ENCODE measurements around the gene CHCHD1.
"Not testable (repeated sequence)": the region's sequence is repeated elsewhere in the genome, so short reads cannot be mapped to it uniquely, and the experiment has no call there.

Gene CHCHD1

DNA sequence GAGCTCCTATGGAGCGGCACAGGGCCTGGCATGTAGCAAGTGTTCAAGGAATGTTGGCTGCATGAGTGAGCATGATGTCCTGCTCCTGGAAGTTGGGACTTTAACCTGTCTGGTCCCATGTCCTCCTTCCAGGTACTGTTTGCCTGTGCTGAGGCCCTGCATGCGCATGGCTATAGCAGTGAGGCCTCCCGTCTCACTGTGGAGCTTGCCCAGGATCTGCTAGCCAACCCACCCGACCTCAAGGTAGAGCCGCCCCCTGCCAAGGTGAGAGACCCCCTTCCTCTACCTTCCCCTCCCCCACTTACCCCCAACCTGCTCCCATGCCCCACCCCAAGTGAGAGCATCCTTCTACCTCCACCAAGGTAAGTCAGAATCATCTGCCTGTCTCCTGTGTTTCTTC, 11.6 kb downstream of the CHCHD1 start:
- Histone ChIP-seq H3K27me3 (ENCODE audit: insufficient read depth, low read length, poor library complexity, severe bottlenecking) (no peaks in the 10 kb centered on the region), H3K9me3 (ENCODE audit: insufficient read depth, low read depth, low read length) (no peaks in the 10 kb centered on the region), H2AFZ (ENCODE audit: low read length) (no peak overlapping the region), H4K20me1 (ENCODE audit: insufficient read depth, low read length, poor library complexity, severe bottlenecking) (no peaks in the 10 kb centered on the region), H3K79me2 (ENCODE audit: insufficient read depth, low read length) (peaks cover 3% of the 10 kb centered on the region; the same call in 1 of the 2 replicates), H3K9ac (ENCODE audit: low read depth, low read length, poor library complexity, severe bottlenecking) (no peak overlapping the region), H3K36me3 (ENCODE audit: insufficient read depth, low read length) (peaks cover 80% of the 10 kb centered on the region; the same call in 1 of the 2 replicates), H3K4me3 (ENCODE audit: low read length, poor library complexity, severe bottlenecking) (no peak overlapping the region), H3F3A (ENCODE audit: low read depth) (no peaks in the 10 kb centered on the region), H3K4me1 (ENCODE audit: insufficient read depth, low read length, poor library complexity, severe bottlenecking) (peaks cover 2% of the 10 kb centered on the region), H3K9me2 (replicated peaks; ENCODE audit: low read depth, low read length) (no peaks in the 10 kb centered on the region), H3K4me2 (ENCODE audit: low read depth, low read length, poor library complexity, severe bottlenecking) (no peak overlapping the region)
- TF ChIP-seq EZH2phosphoT487 (IDR thresholded peaks at IDR 0.05; ENCODE audit: borderline replicate concordance): no peak
- TF ChIP-seq, protein P1, sequence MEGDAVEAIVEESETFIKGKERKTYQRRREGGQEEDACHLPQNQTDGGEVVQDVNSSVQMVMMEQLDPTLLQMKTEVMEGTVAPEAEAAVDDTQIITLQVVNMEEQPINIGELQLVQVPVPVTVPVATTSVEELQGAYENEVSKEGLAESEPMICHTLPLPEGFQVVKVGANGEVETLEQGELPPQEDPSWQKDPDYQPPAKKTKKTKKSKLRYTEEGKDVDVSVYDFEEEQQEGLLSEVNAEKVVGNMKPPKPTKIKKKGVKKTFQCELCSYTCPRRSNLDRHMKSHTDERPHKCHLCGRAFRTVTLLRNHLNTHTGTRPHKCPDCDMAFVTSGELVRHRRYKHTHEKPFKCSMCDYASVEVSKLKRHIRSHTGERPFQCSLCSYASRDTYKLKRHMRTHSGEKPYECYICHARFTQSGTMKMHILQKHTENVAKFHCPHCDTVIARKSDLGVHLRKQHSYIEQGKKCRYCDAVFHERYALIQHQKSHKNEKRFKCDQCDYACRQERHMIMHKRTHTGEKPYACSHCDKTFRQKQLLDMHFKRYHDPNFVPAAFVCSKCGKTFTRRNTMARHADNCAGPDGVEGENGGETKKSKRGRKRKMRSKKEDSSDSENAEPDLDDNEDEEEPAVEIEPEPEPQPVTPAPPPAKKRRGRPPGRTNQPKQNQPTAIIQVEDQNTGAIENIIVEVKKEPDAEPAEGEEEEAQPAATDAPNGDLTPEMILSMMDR (conservative IDR thresholded peaks at IDR 0.05; ENCODE audit: low read length): no peak

DNA sequence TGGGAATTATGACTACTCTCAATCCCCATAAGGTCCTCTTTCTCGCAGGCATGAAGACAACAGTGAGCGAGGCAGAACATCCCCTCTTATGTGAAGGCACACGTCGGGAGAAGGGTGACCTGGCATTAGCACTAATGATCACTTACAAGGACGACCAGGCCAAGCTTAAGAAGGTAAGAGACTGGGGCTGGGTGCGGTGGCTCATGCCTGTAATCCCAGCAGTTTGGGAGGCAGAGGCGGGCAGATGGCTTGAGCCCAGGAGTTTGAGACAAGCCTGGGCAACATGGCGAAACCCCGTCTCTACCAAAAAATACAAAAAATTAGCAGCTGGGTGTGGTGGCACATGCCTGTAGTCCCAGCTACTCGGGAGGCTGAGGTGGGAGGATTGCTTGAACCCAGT, 13.6 kb downstream of the CHCHD1 start:
- not testable (repeated sequence) for H3K27me3 ChIP-seq (ENCODE audit: insufficient read depth, low read length, poor library complexity, severe bottlenecking); H3K9ac ChIP-seq (ENCODE audit: low read depth, low read length, poor library complexity, severe bottlenecking); H4K20me1 ChIP-seq (ENCODE audit: insufficient read depth, low read length, poor library complexity, severe bottlenecking); H3K9me2 ChIP-seq (replicated peaks; ENCODE audit: low read depth, low read length); H3K4me2 ChIP-seq (ENCODE audit: low read depth, low read length, poor library complexity, severe bottlenecking); H2AFZ ChIP-seq (ENCODE audit: low read length); H3K79me2 ChIP-seq (ENCODE audit: insufficient read depth, low read length); H3K9me3 ChIP-seq (ENCODE audit: insufficient read depth, low read depth, low read length); H3F3A ChIP-seq (ENCODE audit: low read depth); H3K4me3 ChIP-seq (ENCODE audit: low read length, poor library complexity, severe bottlenecking); H3K4me1 ChIP-seq (ENCODE audit: insufficient read depth, low read length, poor library complexity, severe bottlenecking)
- H3K36me3 ChIP-seq (ENCODE audit: insufficient read depth, low read length): peaks cover 70% of the 10 kb centered on the region; the same call in 1 of the 2 replicates

DNA sequence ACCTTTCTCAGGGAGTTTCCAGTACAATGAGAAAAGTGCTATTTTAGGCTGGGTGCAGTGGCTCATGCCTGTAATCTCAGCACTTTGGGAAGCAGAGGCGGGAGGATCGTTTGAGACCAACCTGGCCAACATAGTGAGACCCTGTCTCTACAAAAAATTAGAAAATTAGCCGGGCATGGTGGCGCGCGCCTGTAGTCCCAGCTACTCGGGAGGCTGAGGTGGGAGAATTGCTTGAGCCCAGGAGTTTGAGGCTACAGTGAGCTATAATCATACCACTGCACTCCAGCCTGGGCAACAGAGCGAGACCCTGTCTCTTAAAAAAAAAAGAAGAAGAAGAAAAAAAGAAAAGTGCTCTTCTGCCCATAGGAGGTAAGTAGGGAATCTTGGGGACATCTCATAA, 14.2 kb downstream of the CHCHD1 start:
- H3K4me1 ChIP-seq (ENCODE audit: insufficient read depth, low read length, poor library complexity, severe bottlenecking); H3K9me2 ChIP-seq (replicated peaks; ENCODE audit: low read depth, low read length); H3K4me3 ChIP-seq (ENCODE audit: low read length, poor library complexity, severe bottlenecking); H3K9ac ChIP-seq (ENCODE audit: low read depth, low read length, poor library complexity, severe bottlenecking); H4K20me1 ChIP-seq (ENCODE audit: insufficient read depth, low read length, poor library complexity, severe bottlenecking); H3K4me2 ChIP-seq (ENCODE audit: low read depth, low read length, poor library complexity, severe bottlenecking); H2AFZ ChIP-seq (ENCODE audit: low read length); H3K79me2 ChIP-seq (ENCODE audit: insufficient read depth, low read length); H3K27me3 ChIP-seq (ENCODE audit: insufficient read depth, low read length, poor library complexity, severe bottlenecking); H3K9me3 ChIP-seq (ENCODE audit: insufficient read depth, low read depth, low read length); H3F3A ChIP-seq (ENCODE audit: low read depth): not testable (repeated sequence)
- H3K36me3 ChIP-seq (ENCODE audit: insufficient read depth, low read length): peaks cover 72% of the 10 kb centered on the region; the same call in 1 of the 2 replicates

DNA sequence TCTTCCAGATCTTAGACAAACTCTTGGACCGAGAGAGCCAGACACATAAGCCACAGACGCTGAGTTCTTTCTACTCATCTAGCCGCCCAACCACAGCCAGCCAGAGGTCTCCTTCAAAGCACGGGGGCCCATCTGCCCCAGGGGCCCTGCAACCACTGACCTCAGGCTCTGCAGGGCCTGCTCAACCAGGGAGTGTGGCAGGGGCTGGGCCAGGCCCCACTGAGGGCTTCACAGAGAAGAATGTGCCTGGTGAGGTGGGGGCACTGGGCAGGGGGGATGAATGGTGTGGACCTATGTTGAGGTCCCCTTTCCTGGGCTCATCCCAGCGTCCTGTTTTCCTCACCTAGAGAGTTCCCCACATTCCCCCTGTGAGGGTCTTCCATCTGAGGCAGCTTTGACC, 14.9 kb downstream of the CHCHD1 start:
- Histone ChIP-seq H3K79me2 (ENCODE audit: insufficient read depth, low read length) (no peaks in the 10 kb centered on the region), H3K4me1 (ENCODE audit: insufficient read depth, low read length, poor library complexity, severe bottlenecking) (no peaks in the 10 kb centered on the region), H3F3A (ENCODE audit: low read depth) (no peaks in the 10 kb centered on the region), H3K9me2 (replicated peaks; ENCODE audit: low read depth, low read length) (no peaks in the 10 kb centered on the region), H3K27me3 (ENCODE audit: insufficient read depth, low read length, poor library complexity, severe bottlenecking) (no peaks in the 10 kb centered on the region), H3K9me3 (ENCODE audit: insufficient read depth, low read depth, low read length) (no peaks in the 10 kb centered on the region), H4K20me1 (ENCODE audit: insufficient read depth, low read length, poor library complexity, severe bottlenecking) (no peaks in the 10 kb centered on the region), H3K36me3 (ENCODE audit: insufficient read depth, low read length) (peaks cover 72% of the 10 kb centered on the region; the same call in 1 of the 2 replicates), H3K9ac (ENCODE audit: low read depth, low read length, poor library complexity, severe bottlenecking) (no peak overlapping the region), H2AFZ (ENCODE audit: low read length) (no peak overlapping the region), H3K4me2 (ENCODE audit: low read depth, low read length, poor library complexity, severe bottlenecking) (no peak overlapping the region), H3K4me3 (ENCODE audit: low read length, poor library complexity, severe bottlenecking) (no peak overlapping the region)
- no peak for TF ChIP-seq EZH2phosphoT487 (IDR thresholded peaks at IDR 0.05; ENCODE audit: borderline replicate concordance)
- TF ChIP-seq, protein P1 (conservative IDR thresholded peaks at IDR 0.05; ENCODE audit: low read length): no peak

Data from Loucy (cell line).